HL-60 (cell line): Measurements from ENCODE around the gene RNF225.

Experiments used
- CTCF ChIP-seq: IDR thresholded peaks from one replicate; pipeline ENCODE4 v1.5.1; 2011; ENCODE audit warnings: low read length, control low read depth, inconsistent platforms; ENCODE audit not compliant: insufficient read depth
- SPI1 ChIP-seq: IDR thresholded peaks from 2 replicates; pipeline ENCODE4 v1.6.1; 2012; ENCODE audit warnings: low read depth, mild to moderate bottlenecking, borderline replicate concordance
- TF ChIP-seq, protein P1 (sequence below): IDR thresholded peaks from 2 replicates; pipeline ENCODE4 v1.6.1; 2012; ENCODE audit warnings: low read depth; ENCODE audit not compliant: insufficient replicate concordance

DNA sequence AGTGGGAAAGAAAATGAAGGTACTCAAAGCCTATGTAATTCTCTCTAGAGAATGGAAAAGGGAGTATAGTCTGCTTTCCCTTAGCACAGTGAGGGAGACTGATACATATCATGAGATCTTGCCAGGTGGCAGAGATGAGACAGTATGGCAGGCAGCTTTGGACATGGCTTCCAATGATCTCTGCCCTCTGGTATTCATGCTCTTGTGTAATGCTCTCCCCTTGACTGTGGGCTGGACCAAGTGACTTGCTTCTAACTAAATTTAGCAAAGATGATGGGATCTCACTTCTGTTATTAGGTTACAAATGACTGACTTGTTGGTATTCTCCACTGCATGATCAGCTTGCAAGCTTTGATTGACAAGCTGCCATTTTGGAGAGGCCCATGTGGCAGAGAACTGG is 34.3 kb downstream of the RNF225 start:
- TF ChIP-seq, protein P1, sequence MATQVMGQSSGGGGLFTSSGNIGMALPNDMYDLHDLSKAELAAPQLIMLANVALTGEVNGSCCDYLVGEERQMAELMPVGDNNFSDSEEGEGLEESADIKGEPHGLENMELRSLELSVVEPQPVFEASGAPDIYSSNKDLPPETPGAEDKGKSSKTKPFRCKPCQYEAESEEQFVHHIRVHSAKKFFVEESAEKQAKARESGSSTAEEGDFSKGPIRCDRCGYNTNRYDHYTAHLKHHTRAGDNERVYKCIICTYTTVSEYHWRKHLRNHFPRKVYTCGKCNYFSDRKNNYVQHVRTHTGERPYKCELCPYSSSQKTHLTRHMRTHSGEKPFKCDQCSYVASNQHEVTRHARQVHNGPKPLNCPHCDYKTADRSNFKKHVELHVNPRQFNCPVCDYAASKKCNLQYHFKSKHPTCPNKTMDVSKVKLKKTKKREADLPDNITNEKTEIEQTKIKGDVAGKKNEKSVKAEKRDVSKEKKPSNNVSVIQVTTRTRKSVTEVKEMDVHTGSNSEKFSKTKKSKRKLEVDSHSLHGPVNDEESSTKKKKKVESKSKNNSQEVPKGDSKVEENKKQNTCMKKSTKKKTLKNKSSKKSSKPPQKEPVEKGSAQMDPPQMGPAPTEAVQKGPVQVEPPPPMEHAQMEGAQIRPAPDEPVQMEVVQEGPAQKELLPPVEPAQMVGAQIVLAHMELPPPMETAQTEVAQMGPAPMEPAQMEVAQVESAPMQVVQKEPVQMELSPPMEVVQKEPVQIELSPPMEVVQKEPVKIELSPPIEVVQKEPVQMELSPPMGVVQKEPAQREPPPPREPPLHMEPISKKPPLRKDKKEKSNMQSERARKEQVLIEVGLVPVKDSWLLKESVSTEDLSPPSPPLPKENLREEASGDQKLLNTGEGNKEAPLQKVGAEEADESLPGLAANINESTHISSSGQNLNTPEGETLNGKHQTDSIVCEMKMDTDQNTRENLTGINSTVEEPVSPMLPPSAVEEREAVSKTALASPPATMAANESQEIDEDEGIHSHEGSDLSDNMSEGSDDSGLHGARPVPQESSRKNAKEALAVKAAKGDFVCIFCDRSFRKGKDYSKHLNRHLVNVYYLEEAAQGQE, result no peak
- no peak for TF ChIP-seq CTCF
- TF ChIP-seq SPI1, result no peak
